Measurements from ENCODE around the gene COPB2.
"Not testable (repeated sequence)": the region's sequence is repeated elsewhere in the genome, so short reads cannot be mapped to it uniquely, and the experiment has no call there.

The COPB2 gene

GRCh38 chr3:139389552-139390368 is at the start of gene COPB2:
TSS of gene COPB2 (minus strand) at chr3:139389647. CDS start at chr3:139389550, 97 bp downstream.
- DNase-seq (ENCODE audit: low read depth), result peak; percentile 94

- peak; percentile 15 for DNase-seq (ENCODE audit: low read depth)
These were observed 45.4 kb upstream of the COPB2 start for GRCh38 chr3:139434764-139435307.

GRCh38 chr3:139434228-139434627 is 44.8 kb upstream of the COPB2 start:
- no peak for DNase-seq (ENCODE audit: low read depth)

- no peak for DNase-seq (ENCODE audit: low read depth)
These were observed 43.6 kb upstream of the COPB2 start for GRCh38 chr3:139433089-139433488.

GRCh38 chr3:139430493-139430892 is 41.0 kb upstream of the COPB2 start:
- no peak for DNase-seq (ENCODE audit: low read depth)

- peak; percentile 52 for DNase-seq (ENCODE audit: low read depth)
These were observed 38.0 kb upstream of the COPB2 start for GRCh38 chr3:139427283-139428060.

GRCh38 chr3:139425745-139426400 is 36.4 kb upstream of the COPB2 start:
- DNase-seq (ENCODE audit: low read depth), result no peak

- DNase-seq (ENCODE audit: low read depth), result no peak
These were observed 33.8 kb upstream of the COPB2 start for GRCh38 chr3:139423232-139423631.

- DNase-seq (ENCODE audit: low read depth), result no peak
These were observed 32.0 kb upstream of the COPB2 start for GRCh38 chr3:139421460-139421859.

GRCh38 chr3:139421040-139421439 is 31.6 kb upstream of the COPB2 start:
- no peak for DNase-seq (ENCODE audit: low read depth)

- no peak for DNase-seq (ENCODE audit: low read depth)
These were observed 28.7 kb upstream of the COPB2 start for GRCh38 chr3:139418144-139418543.

- no peak for DNase-seq (ENCODE audit: low read depth)
These were observed 26.8 kb upstream of the COPB2 start for GRCh38 chr3:139416275-139416674.

GRCh38 chr3:139414608-139415224 is 25.3 kb upstream of the COPB2 start:
- no peak for DNase-seq (ENCODE audit: low read depth)

GRCh38 chr3:139412891-139413290 is 23.4 kb upstream of the COPB2 start:
- DNase-seq (ENCODE audit: low read depth), result not testable (repeated sequence)

GRCh38 chr3:139401155-139401554 is 11.7 kb upstream of the COPB2 start:
- DNase-seq (ENCODE audit: low read depth), result not testable (repeated sequence)

- DNase-seq (ENCODE audit: low read depth), result no peak
These were observed 7.3 kb upstream of the COPB2 start for GRCh38 chr3:139396707-139397106.

- no peak for DNase-seq (ENCODE audit: low read depth)
These were observed 4.7 kb upstream of the COPB2 start for GRCh38 chr3:139394116-139394515.

GRCh38 chr3:139388821-139389551 is 461 bp downstream of the COPB2 start:
- DNase-seq (ENCODE audit: low read depth), result no peak

- DNase-seq (ENCODE audit: low read depth), result no peak
These were observed 1.4 kb downstream of the COPB2 start for GRCh38 chr3:139388077-139388476.

GRCh38 chr3:139382291-139382690 is 7.2 kb downstream of the COPB2 start:
- DNase-seq (ENCODE audit: low read depth), result not testable (repeated sequence)

- DNase-seq (ENCODE audit: low read depth), result no peak
These were observed 8.9 kb downstream of the COPB2 start for GRCh38 chr3:139380575-139380974.
